ENCODE data around the gene UQCC5.

- TF ChIP-seq POLR2A (IDR thresholded peaks at IDR 0.05; ENCODE audit: low read length) (no peak), CTCF (IDR thresholded peaks at IDR 0.05) (no peak), RFX5 (IDR thresholded peaks at IDR 0.05) (no peak), ZNF302 (CRISPR knock-in tag; IDR thresholded peaks at IDR 0.05) (no peak), EP300 (IDR thresholded peaks at IDR 0.05) (no peak)
Observed at GRCh38 chr3:52492059-52492458, 44.3 kb upstream of the UQCC5 start.
